Pancreas (tissue), 10 donors: ENCODE data around the gene TRIO. TPM values are rescaled to one million over a fixed set of nuclear protein-coding genes. Genes with fewer than 3 reads are reported as not detected.

ENCODE experiments used
- ATAC-seq, 4 donors: fragments of 200-7000 bp; cut with Tn5 transposase; one replicate each; pipeline versions ENCODE4 v1.8.0 to v1.9.1; 2020; ENCODE audit warnings: mild to moderate bottlenecking in 4 of 4, moderate library complexity in 4 of 4
- DNase-seq, 6 donors: peaks; one replicate each; pipeline ENCODE4 v3.0.0-alpha.2; 2020
- FAIRE-seq: peaks from 2 replicates; lab custom pipeline; 2012; peaks lifted over from hg19 to GRCh38; lab: Jason Lieb, UNC
- H3K27ac ChIP-seq, 4 donors: fragments of 200-600 bp; sonication (generic); 1 replicate in 3 of 4; 2 replicates in 1 of 4; pipeline versions ENCODE4 v1.5.0 to v1.8.0; 2020
- H3K27me3 ChIP-seq, 4 donors: fragments of 200-600 bp; one replicate each; pipeline ENCODE4 v1.8.0; 2021
- H3K36me3 ChIP-seq, 3 donors: fragments of 200-600 bp; sonication (generic) in 1 of 3; one replicate each; pipeline versions ENCODE4 v1.5.0 to v1.8.0; 2020 to 2021
- H3K4me1 ChIP-seq, 3 donors: fragments of 200-600 bp; one replicate each; pipeline ENCODE4 v1.8.0; 2021
- H3K4me3 ChIP-seq, 4 donors: fragments of 200-600 bp; sonication (generic) in 2 of 4; one replicate each; pipeline versions ENCODE4 v1.5.0 to v1.8.0; 2020 to 2021
- H3K9me3 ChIP-seq, 4 donors: fragments of 200-600 bp; one replicate each; pipeline ENCODE4 v1.8.0; 2021
- WGBS, 2 donors: extraction: QIAGEN DNeasy Blood & Tissue Kit; methylation state at CpG; one replicate each; pipeline ENCODE4 v1.1.7; 2013; 5-methylcytosine and 5-hydroxymethylcytosine counted together
- intact Hi-C, 3 donors: fragments of 100-400 bp; cut with DNase I; formaldehyde crosslinking; loops; one replicate each; pipeline versions ENCODE4 v1.11.1 to v1.14.2; 2022
- polyA plus RNA-seq, 2 donors: library from polyadenylated mRNA; stranded (reverse); fragments of 200-250 nt; gene quantifications; one replicate each; pipeline ENCODE4 v1.2.3, GENCODE V29; 2013
- total RNA-seq, 6 donors: library from RNA; stranded (reverse); fragmentation: NEBNext Ultra II Directional in 4 of 6; extraction: Animal tissue kit (Norgen Biotek cat#: 25700) in 4 of 6; gene quantifications; one replicate each; pipeline versions ENCODE4 v1.2.1 to v1.2.4, GENCODE V29; 2021 to 2023
- TF ChIP-seq, protein P1 (sequence below), 4 donors: fragments of 200-600 bp; sonication (generic) in 3 of 4; IDR thresholded peaks; one replicate each; pipeline versions ENCODE4 v1.5.0 to v1.8.0; 2021; ENCODE audit warnings: antibody characterized with exemption in 4 of 4
- donor health status: healthy with polysubstance abuse.
- donor health status: DM: no; HTN: no; CAD: no; lungs with moderate emphysema.
- donor health status: DM: no; HTN: no; CAD: no.
- donor health status: control.
- donor health status: control.
- donor health status: Bipolar disorder and iron deficiency.
- donor health status: DM: yes; HTN: yes; CAD: no.
- donor health status: DM: no; HTN: no; CAD: no.
- donor health status: DM: no; HTN: no; CAD: no.
- donor health status: DM: yes; HTN: yes; CAD: no.

The TRIO gene
- total and polyA plus RNA-seq, 8 donors: 27.3 to 82.5 (median 38.3) TPM

DNA sequence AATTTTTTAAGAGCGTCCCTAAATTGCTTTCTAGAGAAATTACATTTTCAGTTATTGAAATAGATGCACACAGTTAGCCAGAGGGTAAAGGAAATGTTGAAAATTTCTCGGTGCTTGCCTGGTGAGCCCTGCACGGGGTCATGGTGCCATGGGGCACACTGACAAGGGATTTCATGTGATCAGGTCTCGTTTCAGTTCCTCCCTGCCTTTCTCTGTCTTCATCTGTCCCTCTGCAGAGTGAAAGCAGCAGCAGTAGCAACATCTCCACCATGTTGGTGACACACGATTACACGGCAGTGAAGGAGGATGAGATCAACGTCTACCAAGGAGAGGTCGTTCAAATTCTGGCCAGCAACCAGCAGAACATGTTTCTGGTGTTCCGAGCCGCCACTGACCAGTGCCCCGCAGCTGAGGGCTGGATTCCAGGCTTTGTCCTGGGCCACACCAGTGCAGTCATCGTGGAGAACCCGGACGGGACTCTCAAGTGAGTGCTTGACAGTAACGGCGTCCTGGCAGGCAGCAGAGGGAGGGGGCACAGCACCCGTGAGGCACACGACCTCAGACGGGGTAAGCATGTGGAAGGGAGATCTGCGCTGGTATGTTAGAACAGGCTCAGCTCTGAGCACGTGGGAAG is 349.3 kb downstream of the TRIO start:
- no peak overlapping the region for H3K4me3 ChIP-seq
- no peak overlapping the region for H3K27ac ChIP-seq
- DNase-seq (peak in 1 of 6 donors; percentile 43), FAIRE-seq (no peak), ATAC-seq (peak in 2 of 4 donors; percentile 22 to 29)
- no peaks in the 10 kb centered on the region for H3K4me1 ChIP-seq
- no peaks in the 10 kb centered on the region for H3K27me3 ChIP-seq
- TF ChIP-seq, protein P1, sequence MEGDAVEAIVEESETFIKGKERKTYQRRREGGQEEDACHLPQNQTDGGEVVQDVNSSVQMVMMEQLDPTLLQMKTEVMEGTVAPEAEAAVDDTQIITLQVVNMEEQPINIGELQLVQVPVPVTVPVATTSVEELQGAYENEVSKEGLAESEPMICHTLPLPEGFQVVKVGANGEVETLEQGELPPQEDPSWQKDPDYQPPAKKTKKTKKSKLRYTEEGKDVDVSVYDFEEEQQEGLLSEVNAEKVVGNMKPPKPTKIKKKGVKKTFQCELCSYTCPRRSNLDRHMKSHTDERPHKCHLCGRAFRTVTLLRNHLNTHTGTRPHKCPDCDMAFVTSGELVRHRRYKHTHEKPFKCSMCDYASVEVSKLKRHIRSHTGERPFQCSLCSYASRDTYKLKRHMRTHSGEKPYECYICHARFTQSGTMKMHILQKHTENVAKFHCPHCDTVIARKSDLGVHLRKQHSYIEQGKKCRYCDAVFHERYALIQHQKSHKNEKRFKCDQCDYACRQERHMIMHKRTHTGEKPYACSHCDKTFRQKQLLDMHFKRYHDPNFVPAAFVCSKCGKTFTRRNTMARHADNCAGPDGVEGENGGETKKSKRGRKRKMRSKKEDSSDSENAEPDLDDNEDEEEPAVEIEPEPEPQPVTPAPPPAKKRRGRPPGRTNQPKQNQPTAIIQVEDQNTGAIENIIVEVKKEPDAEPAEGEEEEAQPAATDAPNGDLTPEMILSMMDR (IDR thresholded peaks at IDR 0.05): no peak
- H3K36me3 ChIP-seq: peaks cover 0 to 42% (median 11%) of the 10 kb centered on the region in 3 donors
- 86 to 89% methylated on average over 21 of the region's 21 CpGs for WGBS, 2 donors
- no peaks in the 10 kb centered on the region for H3K9me3 ChIP-seq
- intact Hi-C loops: no loop called here

DNA sequence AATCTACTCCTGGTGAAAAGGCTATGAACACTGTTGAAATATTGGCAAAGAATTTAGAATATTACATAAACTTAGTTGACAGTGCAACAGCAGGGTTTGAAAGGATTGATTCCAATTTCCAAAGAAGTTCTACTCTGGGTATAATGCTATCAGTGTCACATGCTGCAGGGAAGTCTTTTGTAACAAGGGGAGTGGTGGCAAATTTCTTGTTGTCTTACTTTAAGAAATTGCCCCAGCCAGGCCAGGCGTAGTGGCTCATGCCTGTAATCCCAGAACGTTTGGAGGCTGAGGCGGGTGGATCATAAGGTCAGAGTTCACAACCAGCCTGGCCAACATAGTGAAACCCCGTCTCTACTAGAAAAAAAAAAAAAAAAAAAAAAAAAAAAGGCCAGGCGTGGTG is 352.2 kb downstream of the TRIO start:
- no peak overlapping the region for H3K4me3 ChIP-seq
- no peaks in the 10 kb centered on the region for H3K27me3 ChIP-seq
- FAIRE-seq (no peak), DNase-seq (no peak), ATAC-seq (no peak)
- H3K36me3 ChIP-seq: peaks cover 0 to 49% (median 15%) of the 10 kb centered on the region in 3 donors
- H3K4me1 ChIP-seq: no peaks in the 10 kb centered on the region
- H3K27ac ChIP-seq: no peak overlapping the region
- TF ChIP-seq, protein P1 (IDR thresholded peaks at IDR 0.05): no peak
- no peaks in the 10 kb centered on the region for H3K9me3 ChIP-seq
- intact Hi-C loops: no loop called here
- WGBS, 2 donors: 84 to 87% methylated on average over 5 of the region's 5 CpGs

- DNase-seq (no peak), ATAC-seq (no peak), FAIRE-seq (no peak)
- H3K9me3 ChIP-seq: no peaks in the 10 kb centered on the region
- H3K27me3 ChIP-seq: no peaks in the 10 kb centered on the region
- intact Hi-C loops: no loop called here
- H3K36me3 ChIP-seq: peaks cover 0 to 43% (median 10%) of the 10 kb centered on the region in 3 donors
- no peaks in the 10 kb centered on the region for H3K4me1 ChIP-seq
- H3K27ac ChIP-seq: no peak overlapping the region
- TF ChIP-seq, protein P1 (IDR thresholded peaks at IDR 0.05): no peak
- WGBS, 2 donors: 92 to 94% methylated on average over 7 of the region's 7 CpGs
- no peak overlapping the region for H3K4me3 ChIP-seq
Observed at GRCh38 chr5:14497311-14497710, 354.2 kb downstream of the TRIO start.

GRCh38 chr5:14501353-14502293 is 358.5 kb downstream of the TRIO start:
- DNase-seq (peak in 2 of 6 donors; percentile 24 to 38), ATAC-seq (peak; percentile 29 to 78 (median 55)), FAIRE-seq (no peak)
- no peaks in the 10 kb centered on the region for H3K27me3 ChIP-seq
- peak overlapping the region in 1 of 4 donors; percentile 12 for H3K27ac ChIP-seq
- H3K36me3 ChIP-seq: peaks cover 0 to 39% (median 7%) of the 10 kb centered on the region in 3 donors
- TF ChIP-seq, protein P1 (IDR thresholded peaks at IDR 0.05): no peak
- intact Hi-C loops: no loop called here
- H3K9me3 ChIP-seq: no peaks in the 10 kb centered on the region
- WGBS, 2 donors: 70 to 71% methylated on average over 18 of the region's 18 CpGs
- H3K4me3 ChIP-seq: no peak overlapping the region
- no peaks in the 10 kb centered on the region for H3K4me1 ChIP-seq
